HEK293 (cell line): ENCODE results near the gene PAK1.
A peak's percentile ranks its signal among the peaks of the same experiment; 100 is the strongest.

Experiments
- CTCF ChIA-PET: fragments of 350-600 bp; formaldehyde crosslinking; extraction: SDS; loops from one replicate; lab custom pipeline; 2021; ENCODE audit warnings: antibody characterized with exemption; lab: Yijun Ruan, JAX
- POLR2A ChIA-PET: fragments of 300-600 bp; formaldehyde crosslinking; extraction: SDS; loops from one replicate; lab custom pipeline; 2020; ENCODE audit warnings: antibody characterized with exemption, inconsistent platforms; lab: Yijun Ruan, JAX
- H3K27ac ChIP-seq: fragments of 200-500 bp; sonication (Bioruptor generic); 2 replicates; pipeline ENCODE4 v1.5.1; 2014; ENCODE audit warnings: low read depth, low read length, control low read depth, inconsistent platforms; ENCODE audit errors: extremely low read depth
- H3K36me3 ChIP-seq, 2 experiments: fragments of 200-500 bp in 1 of 2; sonication (Bioruptor generic) in 1 of 2; 1 replicate in 1 of 2; 2 replicates in 1 of 2; pipeline ENCODE4 v1.5.1; 2014 to 2017; ENCODE audit warnings: inconsistent platforms in 2 of 2, low read length in 2 of 2; ENCODE audit not compliant: control insufficient read depth in 2 of 2, insufficient read depth in 1 of 2
- H3K4me1 ChIP-seq: fragments of 200-500 bp; sonication (Bioruptor generic); 2 replicates; pipeline ENCODE4 v1.5.1; 2014; ENCODE audit warnings: mild to moderate bottlenecking, low read length, inconsistent platforms; ENCODE audit not compliant: control insufficient read depth, insufficient read depth
- H3K4me3 ChIP-seq: 2 replicates; pipeline ENCODE4 v1.5.1; 2011; ENCODE audit warnings: low read depth, mild to moderate bottlenecking, control low read depth, low read length, moderate library complexity
- H3K9me3 ChIP-seq: fragments of 200-500 bp; sonication (Bioruptor generic); 2 replicates; pipeline ENCODE4 v1.5.1; 2014; ENCODE audit warnings: low read depth, low read length, inconsistent platforms; ENCODE audit not compliant: control insufficient read depth, insufficient read depth
- FEZF1 ChIP-seq: fragments of 450-650 bp; formaldehyde crosslinking; IDR thresholded peaks from 2 replicates; pipeline ENCODE4 v1.5.1; 2016; ENCODE audit warnings: missing biosample characterization, missing genetic modification characterization
- HIC1 ChIP-seq: fragments of 450-650 bp; formaldehyde crosslinking; IDR thresholded peaks from 2 replicates; pipeline ENCODE4 v1.5.1; 2016; ENCODE audit warnings: missing biosample characterization, missing genetic modification characterization
- OSR2 ChIP-seq: fragments of 450-650 bp; formaldehyde crosslinking; IDR thresholded peaks from 2 replicates; pipeline ENCODE4 v1.5.1; 2016; ENCODE audit warnings: missing biosample characterization, missing genetic modification characterization
- REPIN1 ChIP-seq: fragments of 450-650 bp; formaldehyde crosslinking; IDR thresholded peaks from 2 replicates; pipeline ENCODE4 v1.5.1; 2017; ENCODE audit warnings: missing biosample characterization, missing genetic modification characterization, low read depth
- REST ChIP-seq: fragments of 450-650 bp; formaldehyde crosslinking; IDR thresholded peaks from 2 replicates; pipeline ENCODE4 v1.5.1; 2016; ENCODE audit warnings: missing biosample characterization, missing genetic modification characterization
- SP2 ChIP-seq: fragments of 450-650 bp; formaldehyde crosslinking; IDR thresholded peaks from 2 replicates; pipeline ENCODE4 v1.5.1; 2016; ENCODE audit warnings: missing biosample characterization, missing genetic modification characterization
- ZBTB20 ChIP-seq: fragments of 450-650 bp; formaldehyde crosslinking; IDR thresholded peaks from 2 replicates; pipeline ENCODE4 v1.5.1; 2016; ENCODE audit warnings: missing biosample characterization, missing genetic modification characterization
- ZBTB49 ChIP-seq: fragments of 450-650 bp; formaldehyde crosslinking; IDR thresholded peaks from 2 replicates; pipeline ENCODE4 v1.5.1; 2016; ENCODE audit warnings: missing biosample characterization, missing genetic modification characterization, low read depth
- ZBTB8A ChIP-seq: fragments of 450-650 bp; formaldehyde crosslinking; IDR thresholded peaks from 2 replicates; pipeline ENCODE4 v1.5.1; 2016; ENCODE audit warnings: missing biosample characterization, missing genetic modification characterization
- ZNF132 ChIP-seq: fragments of 450-650 bp; formaldehyde crosslinking; IDR thresholded peaks from 2 replicates; pipeline ENCODE4 v1.5.1; 2017; ENCODE audit warnings: missing biosample characterization, missing genetic modification characterization, borderline replicate concordance
- ZNF157 ChIP-seq: fragments of 450-650 bp; formaldehyde crosslinking; IDR thresholded peaks from 2 replicates; pipeline ENCODE4 v1.5.1; 2016; ENCODE audit warnings: missing biosample characterization, missing genetic modification characterization
- ZNF184 ChIP-seq: fragments of 450-650 bp; IDR thresholded peaks from 2 replicates; pipeline ENCODE4 v1.5.1; 2018; ENCODE audit warnings: missing biosample characterization, mild to moderate bottlenecking, missing genetic modification characterization
- ZNF202 ChIP-seq: fragments of 450-650 bp; formaldehyde crosslinking; IDR thresholded peaks from 2 replicates; pipeline ENCODE4 v1.5.1; 2016; ENCODE audit warnings: missing biosample characterization, missing genetic modification characterization, borderline replicate concordance
- ZNF23 ChIP-seq: fragments of 450-650 bp; formaldehyde crosslinking; IDR thresholded peaks from 2 replicates; pipeline ENCODE4 v1.5.1; 2016; ENCODE audit warnings: missing biosample characterization, missing genetic modification characterization, borderline replicate concordance
- ZNF280D ChIP-seq: fragments of 450-650 bp; formaldehyde crosslinking; IDR thresholded peaks from 2 replicates; pipeline ENCODE4 v1.5.1; 2016; ENCODE audit warnings: missing biosample characterization, missing genetic modification characterization
- ZNF341 ChIP-seq: fragments of 450-650 bp; formaldehyde crosslinking; IDR thresholded peaks from 2 replicates; pipeline ENCODE4; 2016; ENCODE audit warnings: low read depth, missing biosample characterization, missing genetic modification characterization
- ZNF354C ChIP-seq: fragments of 450-650 bp; formaldehyde crosslinking; IDR thresholded peaks from 2 replicates; pipeline ENCODE4 v1.5.1; 2016; ENCODE audit warnings: missing biosample characterization, missing genetic modification characterization, low read depth, borderline replicate concordance
- ZNF37A ChIP-seq: fragments of 450-650 bp; IDR thresholded peaks from 2 replicates; pipeline ENCODE4 v1.5.1; 2018; ENCODE audit warnings: missing biosample characterization, missing genetic modification characterization
- ZNF560 ChIP-seq: fragments of 450-650 bp; formaldehyde crosslinking; IDR thresholded peaks from 2 replicates; pipeline ENCODE4 v1.5.1; 2017; ENCODE audit warnings: missing biosample characterization, missing genetic modification characterization, borderline replicate concordance
- ZNF704 ChIP-seq: fragments of 450-650 bp; formaldehyde crosslinking; IDR thresholded peaks from 2 replicates; pipeline ENCODE4 v1.5.1; 2016; ENCODE audit warnings: missing biosample characterization, missing genetic modification characterization
- ZNF707 ChIP-seq: fragments of 450-650 bp; formaldehyde crosslinking; IDR thresholded peaks from 2 replicates; pipeline ENCODE4 v1.5.1; 2016; ENCODE audit warnings: missing biosample characterization, missing genetic modification characterization
- ZNF785 ChIP-seq: fragments of 450-650 bp; formaldehyde crosslinking; IDR thresholded peaks from 2 replicates; pipeline ENCODE4 v1.5.1; 2016; ENCODE audit warnings: missing biosample characterization, missing genetic modification characterization
- ZXDB ChIP-seq: fragments of 450-650 bp; formaldehyde crosslinking; IDR thresholded peaks from 2 replicates; pipeline ENCODE4 v1.5.1; 2016; ENCODE audit warnings: missing biosample characterization, missing genetic modification characterization

PAK1 gene

GRCh38 chr11:77401486-77402217 is 72.2 kb downstream of the PAK1 start (continued):
- TF ChIP-seq REST (tag by site-specific recombination) (no peak), FEZF1 (tag by site-specific recombination) (peak; percentile 56), ZNF23 (tag by site-specific recombination) (no peak), ZBTB49 (tag by site-specific recombination) (no peak), ZNF184 (no peak)

GRCh38 chr11:77400775-77401449 is 73.0 kb downstream of the PAK1 start:
- H3K36me3 ChIP-seq, result no peaks in the 10 kb centered on the region
- no peak overlapping the region for H3K27ac ChIP-seq
- POLR2A ChIA-PET, result no interaction called here
- CTCF ChIA-PET, result interaction anchor here (0.9 to 1.0 kb wide), 2 partner anchors 68 to 274 kb away, joined by 3 read pairs; no protein-coding TSS in a partner anchor
- no peak overlapping the region for H3K4me3 ChIP-seq
- H3K4me1 ChIP-seq, result peaks cover 10% of the 10 kb centered on the region
- H3K9me3 ChIP-seq, result no peaks in the 10 kb centered on the region
- TF ChIP-seq REPIN1 (tag by site-specific recombination), result no peak
- TF ChIP-seq ZNF157 (tag by site-specific recombination), result no peak
- TF ChIP-seq ZXDB (tag by site-specific recombination), result no peak
- TF ChIP-seq ZNF37A (tag by site-specific recombination), result no peak
- TF ChIP-seq ZNF132, result no peak
- TF ChIP-seq ZNF785 (tag by site-specific recombination), result no peak
- TF ChIP-seq OSR2 (tag by site-specific recombination), result no peak
- no peak for TF ChIP-seq ZNF280D
- TF ChIP-seq ZBTB20 (tag by site-specific recombination), result no peak
- no peak for TF ChIP-seq ZNF354C
- TF ChIP-seq ZNF202 (tag by site-specific recombination), result no peak
- no peak for TF ChIP-seq SP2
- no peak for TF ChIP-seq ZNF560 (tag by site-specific recombination)
- no peak for TF ChIP-seq HIC1
- TF ChIP-seq ZNF341, result no peak
- no peak for TF ChIP-seq ZBTB8A (tag by site-specific recombination)
- no peak for TF ChIP-seq ZNF704 (tag by site-specific recombination)
- no peak for TF ChIP-seq ZNF707
